Measurements from ENCODE around the gene ANKHD1.

DNA sequence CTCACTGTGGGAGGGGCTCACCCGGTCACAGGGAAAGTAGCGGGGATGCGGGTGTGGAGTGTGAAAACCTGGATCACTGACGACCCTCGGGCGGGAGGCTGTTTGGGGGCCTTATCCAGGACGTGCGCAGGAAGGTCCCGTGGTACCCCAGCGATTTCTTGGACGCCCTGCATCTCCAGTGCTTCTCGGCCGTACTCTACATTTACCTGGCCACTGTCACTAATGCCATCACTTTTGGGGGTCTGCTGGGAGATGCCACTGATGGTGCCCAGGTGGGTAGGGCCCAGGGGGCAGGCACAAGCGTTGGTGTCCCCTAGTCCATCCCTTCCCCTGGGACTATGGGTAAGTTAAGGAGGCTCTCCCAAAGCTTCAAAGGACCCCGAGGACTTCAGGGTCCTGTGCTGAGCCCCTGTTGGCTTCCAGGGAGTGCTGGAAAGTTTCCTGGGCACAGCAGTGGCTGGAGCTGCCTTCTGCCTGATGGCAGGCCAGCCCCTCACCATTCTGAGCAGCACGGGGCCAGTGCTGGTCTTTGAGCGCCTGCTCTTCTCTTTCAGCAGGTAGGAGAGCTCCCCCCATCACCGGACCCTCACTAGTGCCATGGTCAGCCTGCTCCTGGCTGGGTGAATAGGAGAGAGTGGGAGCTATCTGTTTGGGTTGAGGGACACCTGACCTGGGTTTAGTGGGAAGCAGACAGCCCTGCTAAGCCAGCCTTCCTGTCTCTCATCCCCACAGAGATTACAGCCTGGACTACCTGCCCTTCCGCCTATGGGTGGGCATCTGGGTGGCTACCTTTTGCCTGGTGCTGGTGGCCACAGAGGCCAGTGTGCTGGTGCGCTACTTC, 37.8 kb upstream of the ANKHD1 start:
- TF ChIP-seq, protein P1, sequence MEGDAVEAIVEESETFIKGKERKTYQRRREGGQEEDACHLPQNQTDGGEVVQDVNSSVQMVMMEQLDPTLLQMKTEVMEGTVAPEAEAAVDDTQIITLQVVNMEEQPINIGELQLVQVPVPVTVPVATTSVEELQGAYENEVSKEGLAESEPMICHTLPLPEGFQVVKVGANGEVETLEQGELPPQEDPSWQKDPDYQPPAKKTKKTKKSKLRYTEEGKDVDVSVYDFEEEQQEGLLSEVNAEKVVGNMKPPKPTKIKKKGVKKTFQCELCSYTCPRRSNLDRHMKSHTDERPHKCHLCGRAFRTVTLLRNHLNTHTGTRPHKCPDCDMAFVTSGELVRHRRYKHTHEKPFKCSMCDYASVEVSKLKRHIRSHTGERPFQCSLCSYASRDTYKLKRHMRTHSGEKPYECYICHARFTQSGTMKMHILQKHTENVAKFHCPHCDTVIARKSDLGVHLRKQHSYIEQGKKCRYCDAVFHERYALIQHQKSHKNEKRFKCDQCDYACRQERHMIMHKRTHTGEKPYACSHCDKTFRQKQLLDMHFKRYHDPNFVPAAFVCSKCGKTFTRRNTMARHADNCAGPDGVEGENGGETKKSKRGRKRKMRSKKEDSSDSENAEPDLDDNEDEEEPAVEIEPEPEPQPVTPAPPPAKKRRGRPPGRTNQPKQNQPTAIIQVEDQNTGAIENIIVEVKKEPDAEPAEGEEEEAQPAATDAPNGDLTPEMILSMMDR (IDR thresholded peaks at IDR 0.05): no peak
- TF ChIP-seq POLR2A (IDR thresholded peaks at IDR 0.05): no peak

All from ovary (tissue), 3 donors.